Measurements from ENCODE around the gene C14orf180. TPM values are rescaled to one million over a fixed set of nuclear protein-coding genes. Genes with fewer than 3 reads are reported as not detected.

C14orf180 gene
- total RNA-seq, 1 experiment from 2014 or later, result not detected

DNA sequence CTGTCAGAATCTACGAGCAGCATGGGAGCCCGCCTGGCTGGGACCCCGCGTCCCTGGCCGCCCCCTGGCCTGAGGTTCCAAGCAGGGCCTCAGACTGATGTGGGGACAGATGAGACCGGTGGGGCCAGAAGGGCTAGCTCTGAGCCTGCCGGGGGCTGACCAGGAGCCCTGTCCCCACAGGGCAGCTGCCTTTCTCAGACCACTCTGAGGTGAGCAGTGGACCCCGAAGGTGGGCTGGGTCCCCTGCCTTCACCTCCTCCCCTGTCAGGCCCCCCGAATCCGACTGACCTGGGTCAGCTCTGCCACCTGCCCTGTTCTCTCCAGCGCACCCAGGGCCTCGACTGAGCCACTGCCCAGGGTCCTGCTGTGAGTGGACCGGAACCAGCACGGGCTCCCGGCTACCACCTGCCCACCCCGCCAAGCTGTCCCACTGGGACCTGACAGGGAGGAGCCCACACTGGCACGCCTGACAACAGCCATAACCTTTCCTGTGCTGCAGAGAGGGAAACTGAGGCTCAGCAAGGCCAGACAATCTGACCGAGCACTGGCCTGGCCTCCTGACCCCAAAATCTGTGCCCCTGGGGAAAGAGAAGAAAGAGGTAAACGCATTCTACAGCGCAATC lies 54.7 kb downstream of the C14orf180 start:
- no peaks in the 10 kb centered on the region for H3K4me1 ChIP-seq (ENCODE audit: insufficient read depth, low read length)
- Mint-ChIP-seq H3K27ac (no peak overlapping the region), H3K36me3 (ENCODE audit: insufficient read depth in 1 of 3, low read depth in 3 of 3) (peaks cover 0 to 2% (median under 1%) of the 10 kb centered on the region in 3 experiments; a peak in 1 of 7 replicates), H3K4me3 (no peak overlapping the region), H3K27me3 (ENCODE audit: low read depth) (peaks cover 15% of the 10 kb centered on the region), H3K4me1 (no peaks in the 10 kb centered on the region), H3K9me3 (peaks cover 2 to 7% of the 10 kb centered on the region in 2 experiments)
- H3K79me1 ChIP-seq (ENCODE audit: insufficient read depth, low read depth, low read length, poor library complexity, severe bottlenecking), result no peaks in the 10 kb centered on the region
- TF ChIP-seq, protein P1, sequence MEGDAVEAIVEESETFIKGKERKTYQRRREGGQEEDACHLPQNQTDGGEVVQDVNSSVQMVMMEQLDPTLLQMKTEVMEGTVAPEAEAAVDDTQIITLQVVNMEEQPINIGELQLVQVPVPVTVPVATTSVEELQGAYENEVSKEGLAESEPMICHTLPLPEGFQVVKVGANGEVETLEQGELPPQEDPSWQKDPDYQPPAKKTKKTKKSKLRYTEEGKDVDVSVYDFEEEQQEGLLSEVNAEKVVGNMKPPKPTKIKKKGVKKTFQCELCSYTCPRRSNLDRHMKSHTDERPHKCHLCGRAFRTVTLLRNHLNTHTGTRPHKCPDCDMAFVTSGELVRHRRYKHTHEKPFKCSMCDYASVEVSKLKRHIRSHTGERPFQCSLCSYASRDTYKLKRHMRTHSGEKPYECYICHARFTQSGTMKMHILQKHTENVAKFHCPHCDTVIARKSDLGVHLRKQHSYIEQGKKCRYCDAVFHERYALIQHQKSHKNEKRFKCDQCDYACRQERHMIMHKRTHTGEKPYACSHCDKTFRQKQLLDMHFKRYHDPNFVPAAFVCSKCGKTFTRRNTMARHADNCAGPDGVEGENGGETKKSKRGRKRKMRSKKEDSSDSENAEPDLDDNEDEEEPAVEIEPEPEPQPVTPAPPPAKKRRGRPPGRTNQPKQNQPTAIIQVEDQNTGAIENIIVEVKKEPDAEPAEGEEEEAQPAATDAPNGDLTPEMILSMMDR (conservative IDR thresholded peaks at IDR 0.05), result no peak
- no peaks in the 10 kb centered on the region for H3K27me3 ChIP-seq (ENCODE audit: insufficient read depth, low read length)
- H2AFZ ChIP-seq (ENCODE audit: low read length), result no peak overlapping the region
- no peak overlapping the region for H3K18ac ChIP-seq (ENCODE audit: insufficient read length, low read depth, low read length)
- H4K20me1 ChIP-seq (ENCODE audit: control insufficient read depth, insufficient read depth, insufficient read length), result no peaks in the 10 kb centered on the region
- no CpG with 5 or more reads among the region's 20 CpGs for WGBS (ENCODE audit: extremely low coverage, insufficient read length, low lambda C conversion rate)
- H3K9ac ChIP-seq (ENCODE audit: extremely low read depth, insufficient read length, low read length), result no peak overlapping the region
- no peak overlapping the region for H3K27ac ChIP-seq (ENCODE audit: insufficient read length, low read depth, low read length)
- H3K14ac ChIP-seq (ENCODE audit: insufficient read depth, low read length), result no peak overlapping the region
- H3K56ac ChIP-seq (ENCODE audit: insufficient read length, low read depth, low read length), result no peak overlapping the region
- no peak overlapping the region for H4K5ac ChIP-seq (ENCODE audit: insufficient read length, low read depth, low read length)
- no peak overlapping the region for H3K23ac ChIP-seq (ENCODE audit: insufficient read length, low read depth, low read length)
- no peak overlapping the region for H4K8ac ChIP-seq (replicated peaks; ENCODE audit: insufficient read length, low read depth, low read length)
- H3K4ac ChIP-seq (ENCODE audit: low read depth, low read length), result no peak overlapping the region
- no peaks in the 10 kb centered on the region for H3K79me2 ChIP-seq (ENCODE audit: insufficient read depth, low read length)
- no peak overlapping the region for H3T11ph ChIP-seq (ENCODE audit: low read length)
- no peak overlapping the region for H2BK120ac ChIP-seq (ENCODE audit: low read depth, low read length, poor library complexity, severe bottlenecking)
- no peaks in the 10 kb centered on the region for H3K23me2 ChIP-seq (ENCODE audit: insufficient read length, low read depth, low read length, poor library complexity, severe bottlenecking)
- no peak overlapping the region for H2BK20ac ChIP-seq (ENCODE audit: low read depth, low read length, poor library complexity, severe bottlenecking)
- no peak for DNase-seq
- H4K91ac ChIP-seq (ENCODE audit: insufficient read length, low read depth, low read length), result no peak overlapping the region
- H2BK12ac ChIP-seq (ENCODE audit: insufficient read length, low read depth, low read length), result no peak overlapping the region
- H2BK15ac ChIP-seq (ENCODE audit: low read depth, low read length), result no peak overlapping the region
- no peak overlapping the region for H2AK5ac ChIP-seq (ENCODE audit: insufficient read length, low read length)
- no peak overlapping the region for H2BK5ac ChIP-seq (ENCODE audit: insufficient read length, low read length)
- H3K9me3 ChIP-seq (ENCODE audit: control insufficient read depth, low read depth, low read length), result no peaks in the 10 kb centered on the region
- H3K4me2 ChIP-seq (ENCODE audit: insufficient read depth, insufficient read length, low read length), result no peak overlapping the region

Measured in H9 (cell line).